ENCODE data around the gene ZNF208. TPM values are rescaled to one million over a fixed set of nuclear protein-coding genes. Genes with fewer than 3 reads are reported as not detected.

Gene ZNF208
- total and polyA plus RNA-seq, 2 of the 13 experiments (the other 11 are each of a cell fraction or from before 2014, with no cell fraction given), result not detected

GRCh38 chr19:21883516-21883915, 127.2 kb downstream of the ZNF208 start:
- DNase-seq (ENCODE audit: low spot score) (no peak), ATAC-seq (no peak), FAIRE-seq (no peak)
- Histone ChIP-seq H2AFZ (ENCODE audit: low read length) (no peak overlapping the region), H4K20me1 (ENCODE audit: insufficient read depth, low read length) (no peaks in the 10 kb centered on the region), H3K27ac (ENCODE audit: extremely low read length, insufficient read depth, low read length) (no peak overlapping the region), H3K4me3 (replicated peaks in 1 of 3; ENCODE audit: insufficient read depth in 1 of 3, low read depth in 2 of 3, low read length in 3 of 3) (no peak overlapping the region), H3K4me1 (ENCODE audit: insufficient read depth, low read length) (no peaks in the 10 kb centered on the region), H3K36me3 (replicated peaks in 1 of 2; ENCODE audit: control insufficient read depth in 1 of 2, insufficient read depth in 2 of 2, low read length in 2 of 2) (no peaks in the 10 kb centered on the region), H3K9me3 (ENCODE audit: low read length) (peaks cover 62% of the 10 kb centered on the region), H3K79me2 (ENCODE audit: insufficient read depth, low read length) (no peaks in the 10 kb centered on the region), H3K4me2 (ENCODE audit: low read depth, low read length) (no peak overlapping the region), H3K9ac (ENCODE audit: insufficient read depth, low read depth, low read length) (no peak overlapping the region), H3K27me3 (ENCODE audit: control insufficient read depth in 1 of 2, insufficient read depth in 2 of 2, low read length in 2 of 2) (no peaks in the 10 kb centered on the region)
- ChIA-PET POLR2A (no interaction called here), CTCF (ENCODE audit: low intra/inter-chr PET ratio, low total read pairs) (no interaction called here)
- intact Hi-C loops (cut with micrococcal nuclease; ENCODE audit: unreplicated experiment) (no loop called here), in situ Hi-C loops (cut with HindIII; ENCODE audit: extremely low pct_ligation_motif_present, low pct_unique_long_range_greater_than_20kb) (no loop called here)
- no TSS peak for BruUV-seq (replicated peaks)
- WGBS (ENCODE audit: low lambda C conversion rate), result 20% methylated on average over 10 of the region's 10 CpGs
- no peak for TF ChIP-seq HINFP (CRISPR knock-in tag; IDR thresholded peaks at IDR 0.05; ENCODE audit: low read depth)
- TF ChIP-seq GATAD2A (CRISPR knock-in tag; IDR thresholded peaks at IDR 0.05), result no peak
- no peak for TF ChIP-seq TMF1 (CRISPR knock-in tag; IDR thresholded peaks at IDR 0.05; ENCODE audit: low read depth)
- no peak for TF ChIP-seq SUZ12 (IDR thresholded peaks at IDR 0.05; ENCODE audit: low read depth, low read length)
- no peak for TF ChIP-seq HNF4A (CRISPR knock-in tag; IDR thresholded peaks at IDR 0.05)
- no peak for TF ChIP-seq ZNF331 (CRISPR knock-in tag; IDR thresholded peaks at IDR 0.05)
- TF ChIP-seq ZBTB39 (CRISPR knock-in tag; IDR thresholded peaks at IDR 0.05), result no peak
- no peak for TF ChIP-seq REST (IDR thresholded peaks at IDR 0.05; ENCODE audit: borderline replicate concordance in 1 of 2, low read depth in 1 of 2, low read length in 2 of 2)
- TF ChIP-seq ZNF337 (CRISPR knock-in tag; IDR thresholded peaks at IDR 0.05; ENCODE audit: borderline replicate concordance, low read depth), result no peak
- no peak for TF ChIP-seq ZBTB3 (CRISPR knock-in tag; IDR thresholded peaks at IDR 0.05; ENCODE audit: borderline replicate concordance, low read depth)
- TF ChIP-seq SATB2 (CRISPR knock-in tag; IDR thresholded peaks at IDR 0.05), result no peak
- no peak for TF ChIP-seq ZNF556 (CRISPR knock-in tag; IDR thresholded peaks at IDR 0.05; ENCODE audit: borderline replicate concordance)
- TF ChIP-seq CREB3 (CRISPR knock-in tag; IDR thresholded peaks at IDR 0.05), result no peak
- TF ChIP-seq PLRG1 (conservative IDR thresholded peaks at IDR 0.05), result no peak
- TF ChIP-seq SAFB2 (CRISPR knock-in tag; IDR thresholded peaks at IDR 0.05; ENCODE audit: borderline replicate concordance, low read depth), result no peak
- TF ChIP-seq ZC3H13 (CRISPR knock-in tag; IDR thresholded peaks at IDR 0.05), result no peak

Measured in HepG2 (cell line).